WERI-Rb-1 (cell line): Measurements from ENCODE around the gene PSMB2.

Experiments used
- DNase-seq: peaks from one replicate; pipeline ENCODE4 v3.0.0-alpha.2; 2020
- H3K27ac ChIP-seq: fragments of 250-450 bp; sonication (Bioruptor Pico); 2 replicates; pipeline ENCODE4 v1.5.1; 2020; ENCODE audit warnings: mild to moderate bottlenecking, moderate library complexity
- H3K27me3 ChIP-seq: fragments of 250-450 bp; sonication (Bioruptor Pico); 2 replicates; pipeline ENCODE4 v1.5.1; 2021; ENCODE audit warnings: mild to moderate bottlenecking, low read depth, moderate library complexity; ENCODE audit not compliant: insufficient read depth, severe bottlenecking
- H3K36me3 ChIP-seq: fragments of 250-450 bp; sonication (Bioruptor Pico); 2 replicates; pipeline ENCODE4 v1.5.1; 2020; ENCODE audit warnings: mild to moderate bottlenecking, moderate library complexity
- H3K4me3 ChIP-seq: 2 replicates; pipeline ENCODE4 v1.5.1; 2011; ENCODE audit warnings: low read depth, mild to moderate bottlenecking, control low read depth, low read length
- H3K9me3 ChIP-seq: fragments of 250-450 bp; sonication (Bioruptor Pico); 2 replicates; pipeline ENCODE4 v1.5.1; 2021; ENCODE audit warnings: mild to moderate bottlenecking, moderate library complexity; ENCODE audit not compliant: severe bottlenecking
- CTCF ChIP-seq: IDR thresholded peaks from 2 replicates; pipeline ENCODE4 v1.5.1; 2011; ENCODE audit warnings: low read depth, mild to moderate bottlenecking, control low read depth, inconsistent platforms, low read length

The PSMB2 gene

GRCh38 chr1:35576061-35576765 is 65.1 kb downstream of the PSMB2 start:
- Histone ChIP-seq H3K4me3 (no peak overlapping the region), H3K36me3 (no peaks in the 10 kb centered on the region), H3K27me3 (no peaks in the 10 kb centered on the region), H3K27ac (no peak overlapping the region), H3K9me3 (no peaks in the 10 kb centered on the region)
- no peak for TF ChIP-seq CTCF
- no peak for DNase-seq

GRCh38 chr1:35575416-35575958 is 65.8 kb downstream of the PSMB2 start:
- Histone ChIP-seq H3K9me3 (no peaks in the 10 kb centered on the region), H3K36me3 (no peaks in the 10 kb centered on the region), H3K27ac (no peak overlapping the region), H3K4me3 (no peak overlapping the region), H3K27me3 (no peaks in the 10 kb centered on the region)
- DNase-seq, result no peak
- no peak for TF ChIP-seq CTCF

- TF ChIP-seq CTCF, result no peak
- DNase-seq, result no peak
- no peak overlapping the region for H3K27ac ChIP-seq
- H3K4me3 ChIP-seq, result no peak overlapping the region
- H3K9me3 ChIP-seq, result no peaks in the 10 kb centered on the region
- no peaks in the 10 kb centered on the region for H3K27me3 ChIP-seq
- no peaks in the 10 kb centered on the region for H3K36me3 ChIP-seq
These were observed 66.5 kb downstream of the PSMB2 start for GRCh38 chr1:35574655-35575415.

- no peaks in the 10 kb centered on the region for H3K27me3 ChIP-seq
- DNase-seq, result no peak
- H3K27ac ChIP-seq, result no peak overlapping the region
- TF ChIP-seq CTCF, result no peak
- H3K9me3 ChIP-seq, result no peaks in the 10 kb centered on the region
- H3K4me3 ChIP-seq, result no peak overlapping the region
- H3K36me3 ChIP-seq, result no peaks in the 10 kb centered on the region
These were observed 67.1 kb downstream of the PSMB2 start for GRCh38 chr1:35574125-35574654.

- H3K36me3 ChIP-seq, result no peaks in the 10 kb centered on the region
- H3K27me3 ChIP-seq, result no peaks in the 10 kb centered on the region
- no peak within 1 kb of the TSS for H3K4me3 ChIP-seq
- no peak within 1 kb of the TSS for H3K27ac ChIP-seq
- TF ChIP-seq CTCF, result no peak
- no peak for DNase-seq
- H3K9me3 ChIP-seq, result no peaks in the 10 kb centered on the region
These were observed 67.9 kb downstream of the PSMB2 start, which contains the start of gene TFAP2E for GRCh38 chr1:35573198-35574124. TSS of gene TFAP2E (plus strand) at chr1:35573314. CDS start at chr1:35573578, 264 bp downstream.
